Astrocyte of the cerebellum (primary cell): Measurements from ENCODE around the gene SNAP25.

Experiments used
- DNase-seq: peaks from one replicate; pipeline ENCODE4 v3.0.0-alpha.2; 2011; ENCODE audit warnings: low read depth
- H3K4me3 ChIP-seq: 2 replicates; pipeline ENCODE4 v1.5.1; 2011; ENCODE audit warnings: mild to moderate bottlenecking, low read depth, low read length, moderate library complexity
- CTCF ChIP-seq: IDR thresholded peaks from 2 replicates; pipeline ENCODE4 v1.5.1; 2012; ENCODE audit warnings: low read length, low read depth, moderate library complexity, mild to moderate bottlenecking; ENCODE audit errors: missing control alignments
- in situ Hi-C: cut with HindIII; loops from 2 replicates; pipeline ENCODE4 v1.10.0; 2017; ENCODE audit warnings: low sequenced_read_pairs

The SNAP25 gene

GRCh38 chr20:10255846-10256245 is 37.2 kb downstream of the SNAP25 start:
- no peak for DNase-seq
- no peak for TF ChIP-seq CTCF
- in situ Hi-C loops, result no loop called here
- H3K4me3 ChIP-seq, result no peak overlapping the region

GRCh38 chr20:10259166-10259565 is 40.5 kb downstream of the SNAP25 start:
- in situ Hi-C loops, result no loop called here
- TF ChIP-seq CTCF, result no peak
- H3K4me3 ChIP-seq, result no peak overlapping the region
- DNase-seq, result no peak

- TF ChIP-seq CTCF, result no peak
- no peak overlapping the region for H3K4me3 ChIP-seq
- no peak for DNase-seq
- in situ Hi-C loops, result no loop called here
Measured at GRCh38 chr20:10260316-10260715, 41.7 kb downstream of the SNAP25 start.

DNA sequence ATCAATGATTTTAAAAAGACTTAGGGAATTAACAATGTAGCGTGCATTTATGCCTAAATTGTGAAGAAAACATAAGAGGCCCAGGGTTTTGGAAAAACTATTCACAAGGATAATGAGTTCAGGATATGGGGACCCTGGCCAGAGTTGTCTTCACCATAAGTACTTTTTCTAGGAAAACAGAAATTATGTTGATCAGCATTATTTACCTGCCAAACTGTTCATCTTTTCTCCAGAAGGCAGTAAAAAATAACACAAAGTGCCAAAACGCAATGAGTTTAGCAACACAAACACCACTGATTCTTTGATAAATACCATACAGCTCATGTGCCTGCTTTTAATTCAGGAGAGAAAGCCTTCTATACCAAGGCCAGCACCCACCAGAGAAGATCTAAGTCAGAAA is 43.1 kb downstream of the SNAP25 start:
- no peak for DNase-seq
- in situ Hi-C loops, result no loop called here
- TF ChIP-seq CTCF, result no peak
- H3K4me3 ChIP-seq, result no peak overlapping the region

- TF ChIP-seq CTCF, result no peak
- in situ Hi-C loops, result no loop called here
- no peak overlapping the region for H3K4me3 ChIP-seq
- DNase-seq, result peak; percentile 19
Measured at GRCh38 chr20:10263385-10264165, 44.9 kb downstream of the SNAP25 start.

DNA sequence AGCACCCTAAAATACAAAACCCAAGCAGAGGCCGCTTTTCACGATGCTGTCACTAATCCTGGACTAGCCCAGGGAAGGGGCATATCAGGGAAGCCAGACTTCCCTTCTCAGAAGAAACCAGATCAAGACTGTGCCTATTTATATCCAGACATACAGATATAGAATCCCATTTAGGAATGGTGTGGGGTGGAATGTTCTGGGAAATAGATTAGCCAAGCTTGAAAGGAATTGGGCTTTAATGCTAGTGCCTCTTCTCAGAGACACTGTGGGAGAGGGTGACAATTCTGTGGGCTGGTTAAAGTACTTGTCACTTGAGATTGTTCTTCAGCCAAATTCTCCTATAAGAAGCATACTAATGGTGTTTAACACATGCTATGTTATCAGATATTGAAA is 45.5 kb downstream of the SNAP25 start:
- no peak for DNase-seq
- in situ Hi-C loops, result no loop called here
- no peak overlapping the region for H3K4me3 ChIP-seq
- TF ChIP-seq CTCF, result no peak
